Lung (tissue), 12 donors: ENCODE data around the gene MMP17. TPM values are rescaled to one million over a fixed set of nuclear protein-coding genes. Genes with fewer than 3 reads are reported as not detected.

Experiments used
- ATAC-seq: fragments of 200-7000 bp; cut with Tn5 transposase; one replicate; pipeline ENCODE4 v1.9.1; 2020; ENCODE audit warnings: moderate number of reproducible peaks; ENCODE audit not compliant: insufficient read depth, low FRiP score
- DNase-seq, 3 donors: peaks; one replicate each; pipeline ENCODE4 v3.0.0-alpha.2; 2013 to 2017
- H3K27ac ChIP-seq, 2 donors: one replicate each; pipeline ENCODE4 v1.5.1; 2013; ENCODE audit warnings: mild to moderate bottlenecking in 2 of 2, moderate library complexity in 2 of 2, control low read depth in 1 of 2, inconsistent platforms in 1 of 2, low read depth in 1 of 2, low read length in 1 of 2
- H3K27me3 ChIP-seq, 3 donors: one replicate each; pipeline ENCODE4 v1.5.1; 2013; ENCODE audit warnings: low read length in 2 of 3; ENCODE audit not compliant: control insufficient read depth in 3 of 3, insufficient read depth in 3 of 3
- H3K36me3 ChIP-seq, 4 donors: one replicate each; pipeline ENCODE4 v1.5.1; 2013; ENCODE audit warnings: low read length in 4 of 4, mild to moderate bottlenecking in 1 of 4, moderate library complexity in 1 of 4; ENCODE audit not compliant: control insufficient read depth in 4 of 4, insufficient read depth in 4 of 4
- H3K4me1 ChIP-seq, 5 donors: one replicate each; pipeline ENCODE4 v1.5.1; 2013; ENCODE audit warnings: low read length in 5 of 5, mild to moderate bottlenecking in 2 of 5, moderate library complexity in 1 of 5; ENCODE audit not compliant: control insufficient read depth in 5 of 5, insufficient read depth in 5 of 5
- H3K4me3 ChIP-seq: one replicate; pipeline ENCODE4 v1.5.1; 2013; ENCODE audit warnings: mild to moderate bottlenecking, control low read depth, moderate library complexity
- H3K9ac ChIP-seq, 2 donors: one replicate each; pipeline ENCODE4 v1.5.1; 2013; ENCODE audit warnings: low read length in 2 of 2, control low read depth in 1 of 2; ENCODE audit not compliant: insufficient read depth in 1 of 2
- H3K9me3 ChIP-seq, 4 donors: one replicate each; pipeline ENCODE4 v1.5.1; 2013; ENCODE audit warnings: low read length in 3 of 4, mild to moderate bottlenecking in 1 of 4, moderate library complexity in 1 of 4; ENCODE audit not compliant: control insufficient read depth in 4 of 4, insufficient read depth in 3 of 4
- CTCF ChIP-seq: IDR thresholded peaks from 2 replicates; pipeline ENCODE4 v1.5.1; 2012; ENCODE audit warnings: mild to moderate bottlenecking; ENCODE audit errors: control extremely low read depth, extremely low read depth
- WGBS, 2 donors: extraction: QIAGEN DNeasy Blood & Tissue Kit; methylation state at CpG; one replicate each; pipeline ENCODE4 v1.1.7; 2013; 5-methylcytosine and 5-hydroxymethylcytosine counted together
- polyA plus RNA-seq, 2 donors: library from polyadenylated mRNA; stranded (reverse); fragments of 200-250 nt; gene quantifications; one replicate each; pipeline ENCODE4 v1.2.1, GENCODE V29; 2013
- total RNA-seq, 2 donors: library from RNA; depleted of rRNA in 1 of 2; stranded (reverse); fragments of >200 nt in 1 of 2; gene quantifications; one replicate each; pipeline ENCODE4 v1.2.1, GENCODE V29; 2014 to 2021
- donor health status: control.
- donor health status: control.
- donor health status: Bipolar disorder and iron deficiency.
- donor health status: healthy.
- donor health status: DM: yes; HTN: yes; CAD: no.

Gene MMP17
- total and polyA plus RNA-seq, 4 donors, result 1.7 to 5.6 (median 3.9) TPM

- H3K9me3 ChIP-seq, result no peaks in the 10 kb centered on the region
- ATAC-seq (no peak), DNase-seq (no peak)
- peaks cover 0 to 3% (median 0%) of the 10 kb centered on the region in 3 donors for H3K27me3 ChIP-seq
- H3K27ac ChIP-seq, result no peak overlapping the region
- H3K9ac ChIP-seq, result no peak overlapping the region
- no peaks in the 10 kb centered on the region for H3K4me1 ChIP-seq
- WGBS, 2 donors, result 82 to 94% methylated on average over 35 of the region's 35 CpGs
- no peaks in the 10 kb centered on the region for H3K36me3 ChIP-seq
- no peak for TF ChIP-seq CTCF
- no peak overlapping the region for H3K4me3 ChIP-seq
Measured at GRCh38 chr12:131853832-131854797, 25.9 kb downstream of the MMP17 start.

GRCh38 chr12:131854861-131855476 is 26.8 kb downstream of the MMP17 start:
- Histone ChIP-seq H3K9ac (no peak overlapping the region), H3K4me1 (no peaks in the 10 kb centered on the region), H3K36me3 (no peaks in the 10 kb centered on the region), H3K4me3 (no peak overlapping the region), H3K27ac (no peak overlapping the region), H3K9me3 (no peaks in the 10 kb centered on the region), H3K27me3 (peaks cover 0 to 3% (median 0%) of the 10 kb centered on the region in 3 donors)
- ATAC-seq (no peak), DNase-seq (no peak)
- WGBS, 2 donors, result 81 to 83% methylated on average over 16 of the region's 16 CpGs
- TF ChIP-seq CTCF, result no peak

GRCh38 chr12:131855521-131856142 is 27.4 kb downstream of the MMP17 start:
- DNase-seq (no peak), ATAC-seq (no peak)
- no peak for TF ChIP-seq CTCF
- Histone ChIP-seq H3K4me1 (peaks cover 0 to 4% (median 0%) of the 10 kb centered on the region in 5 donors), H3K9ac (no peak overlapping the region), H3K4me3 (no peak overlapping the region), H3K27ac (no peak overlapping the region), H3K36me3 (no peaks in the 10 kb centered on the region), H3K27me3 (peaks cover 0 to 3% (median 0%) of the 10 kb centered on the region in 3 donors), H3K9me3 (no peaks in the 10 kb centered on the region)
- WGBS, 2 donors, result 54 to 61% methylated on average over 29 to 30 of the region's 30 CpGs
